OCI-LY3 (cell line): ENCODE results near the gene RASGRP3.
"Not testable (repeated sequence)": the region's sequence is repeated elsewhere in the genome, so short reads cannot be mapped to it uniquely, and the experiment has no call there.

Experiments used
- H2AFZ ChIP-seq: fragments of 200-600, 300-600 bp; shearing (Covaris generic); 2 replicates; pipeline ENCODE4 v1.6.0; 2014; ENCODE audit warnings: antibody characterized with exemption, low read depth, low read length
- H3K27ac ChIP-seq: fragments of 200-600, 300-600 bp; sonication (generic); 2 replicates; pipeline ENCODE4 v1.5.1; 2014; ENCODE audit warnings: mild to moderate bottlenecking, low read length, moderate library complexity, mixed read lengths
- H3K27me3 ChIP-seq: fragments of 200-600, 300-600 bp; sonication (generic); 2 replicates; pipeline ENCODE4 v1.6.1; 2014; ENCODE audit warnings: low read depth, low read length, mixed read lengths
- H3K36me3 ChIP-seq: fragments of 200-600, 300-600 bp; sonication (generic); replicated peaks from 2 replicates; pipeline ENCODE3; 2014; ENCODE audit warnings: low read depth, low read length, mixed read lengths
- H3K4me1 ChIP-seq: fragments of 300-600, 200-600 bp; sonication (generic); 2 replicates; pipeline ENCODE4 v1.6.1; 2014; ENCODE audit warnings: low read length, mixed read lengths
- H3K4me2 ChIP-seq: fragments of 200-600, 300-600 bp; sonication (generic); 2 replicates; pipeline ENCODE4 v1.6.1; 2014; ENCODE audit warnings: low read length, mixed read lengths
- H3K4me3 ChIP-seq: fragments of 300-600, 200-600 bp; sonication (generic); 2 replicates; pipeline ENCODE4 v1.5.1; 2014; ENCODE audit warnings: antibody characterized with exemption, mild to moderate bottlenecking, low read length, moderate library complexity
- H3K79me2 ChIP-seq: fragments of 300-600, 200-600 bp; shearing (Covaris generic); 2 replicates; pipeline ENCODE4 v1.6.1; 2014; ENCODE audit warnings: mild to moderate bottlenecking, low read length, mixed read lengths
- H3K9ac ChIP-seq: fragments of 300-600, 200-600 bp; shearing (Covaris generic); 2 replicates; pipeline ENCODE4 v1.6.0; 2014; ENCODE audit warnings: mild to moderate bottlenecking, low read length, moderate library complexity
- H3K9me3 ChIP-seq: fragments of 200-600, 300-600 bp; shearing (Covaris generic); 2 replicates; pipeline ENCODE4 v1.6.1; 2014; ENCODE audit warnings: low read length, mixed read lengths; ENCODE audit not compliant: insufficient read depth
- H4K20me1 ChIP-seq: fragments of 200-600, 300-600 bp; sonication (generic); 2 replicates; pipeline ENCODE4 v1.6.1; 2016; ENCODE audit warnings: low read length, mixed read lengths; ENCODE audit not compliant: insufficient read depth
- CTCF ChIP-seq: fragments of 200-600, 300-600 bp; sonication (generic); IDR thresholded peaks from 2 replicates; pipeline ENCODE4 v1.5.1; 2014; ENCODE audit warnings: antibody characterized with exemption, low read length, low read depth
- EZH2phosphoT487 ChIP-seq: fragments of 200-600 bp; shearing (Covaris generic); IDR thresholded peaks from 2 replicates; pipeline ENCODE4 v1.6.1; 2018; ENCODE audit warnings: antibody characterized with exemption, mixed run types, low read depth

The RASGRP3 gene

DNA sequence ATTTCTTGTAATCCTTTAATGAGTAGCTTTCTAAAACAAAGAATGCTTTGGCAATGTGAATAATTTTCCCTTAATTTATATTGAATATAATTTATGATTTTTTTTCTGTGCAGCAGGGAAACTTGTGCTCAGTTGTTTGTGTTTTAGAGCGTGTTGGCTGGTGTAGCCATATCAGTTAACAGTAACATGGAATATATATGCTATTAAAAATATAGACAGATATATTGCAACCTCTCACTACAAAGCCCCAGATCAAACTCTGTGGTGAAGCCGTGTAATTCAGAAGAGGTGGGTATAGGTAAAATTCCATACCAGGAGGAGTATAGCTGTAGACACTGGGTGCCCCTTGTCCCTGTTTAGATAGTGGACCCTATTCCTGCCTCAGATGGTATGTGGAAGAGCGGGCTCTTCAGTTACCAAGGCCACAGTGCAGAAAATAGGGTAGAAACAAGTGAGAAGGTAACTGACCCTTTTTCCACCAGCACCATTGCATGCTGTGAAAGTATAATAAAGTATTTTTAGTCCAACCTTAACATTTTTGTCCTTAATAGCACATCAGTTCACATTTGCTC, 18.1 kb upstream of the RASGRP3 start:
- peak overlapping the region; percentile 13; the same call in 1 of the 2 replicates for H2AFZ ChIP-seq
- H3K4me3 ChIP-seq: no peak overlapping the region
- no peaks in the 10 kb centered on the region for H3K4me1 ChIP-seq
- H3K36me3 ChIP-seq: no peaks in the 10 kb centered on the region
- H3K27ac ChIP-seq: no peak overlapping the region
- TF ChIP-seq EZH2phosphoT487: no peak
- H3K27me3 ChIP-seq: no peaks in the 10 kb centered on the region
- no peak overlapping the region for H3K9ac ChIP-seq
- no peaks in the 10 kb centered on the region for H3K9me3 ChIP-seq
- H3K79me2 ChIP-seq: no peaks in the 10 kb centered on the region
- H3K4me2 ChIP-seq: 0 out of 2 replicates have a peak overlapping the region, but pooled peaks have one; percentile 18
- no peaks in the 10 kb centered on the region for H4K20me1 ChIP-seq

- Histone ChIP-seq H3K27ac (no peak overlapping the region), H3K36me3 (no peaks in the 10 kb centered on the region), H3K4me3 (no peak overlapping the region), H3K4me2 (no peak overlapping the region), H3K79me2 (no peaks in the 10 kb centered on the region), H3K4me1 (no peaks in the 10 kb centered on the region), H3K27me3 (no peaks in the 10 kb centered on the region), H4K20me1 (no peaks in the 10 kb centered on the region), H3K9ac (no peak overlapping the region), H3K9me3 (no peaks in the 10 kb centered on the region), H2AFZ (no peak overlapping the region)
- TF ChIP-seq CTCF (no peak), EZH2phosphoT487 (no peak)
Measured at GRCh38 chr2:33459745-33460144, 16.7 kb upstream of the RASGRP3 start.

- H3K27me3 ChIP-seq, H3K9me3 ChIP-seq, H4K20me1 ChIP-seq, H3K36me3 ChIP-seq, H3K4me2 ChIP-seq, H3K27ac ChIP-seq, H3K4me3 ChIP-seq, H3K9ac ChIP-seq, H3K4me1 ChIP-seq, H3K79me2 ChIP-seq, H2AFZ ChIP-seq: not testable (repeated sequence)
Measured at GRCh38 chr2:33462512-33462911, 13.9 kb upstream of the RASGRP3 start.

- Histone ChIP-seq H3K9ac (no peak overlapping the region), H3K79me2 (no peaks in the 10 kb centered on the region), H3K27me3 (no peaks in the 10 kb centered on the region), H3K4me1 (no peaks in the 10 kb centered on the region), H3K4me2 (no peak overlapping the region), H4K20me1 (no peaks in the 10 kb centered on the region), H3K36me3 (no peaks in the 10 kb centered on the region), H3K27ac (no peak overlapping the region), H3K9me3 (no peaks in the 10 kb centered on the region), H2AFZ (no peak overlapping the region), H3K4me3 (no peak overlapping the region)
- TF ChIP-seq CTCF (no peak), EZH2phosphoT487 (no peak)
Measured at GRCh38 chr2:33467413-33467812, 9.0 kb upstream of the RASGRP3 start.

DNA sequence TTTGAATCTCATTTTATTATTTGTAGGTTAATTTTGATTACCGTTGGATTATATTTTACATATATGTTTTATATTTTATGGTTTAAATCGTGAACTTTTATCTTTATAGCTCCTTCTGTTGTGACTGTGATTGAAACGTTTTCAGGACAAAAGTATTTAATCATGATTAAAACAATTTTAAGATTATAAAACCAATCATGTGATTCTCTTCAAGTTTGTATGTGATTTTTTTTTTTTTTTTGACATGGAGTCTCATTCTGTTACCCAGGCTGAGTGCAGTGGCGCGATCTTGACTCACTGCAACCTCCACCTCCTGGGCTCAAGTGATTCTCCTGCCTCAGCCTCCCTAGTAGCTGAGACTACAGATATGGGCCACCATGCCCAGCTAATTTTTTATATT, 7.2 kb upstream of the RASGRP3 start:
- H3K9ac ChIP-seq: no peak overlapping the region
- H3K9me3 ChIP-seq: no peaks in the 10 kb centered on the region
- H3K4me2 ChIP-seq: no peak overlapping the region
- no peaks in the 10 kb centered on the region for H3K36me3 ChIP-seq
- TF ChIP-seq CTCF (no peak), EZH2phosphoT487 (no peak)
- no peaks in the 10 kb centered on the region; the same call in 1 of the 2 replicates for H3K79me2 ChIP-seq
- H4K20me1 ChIP-seq: no peaks in the 10 kb centered on the region
- H2AFZ ChIP-seq: no peak overlapping the region
- H3K4me3 ChIP-seq: no peak overlapping the region
- no peaks in the 10 kb centered on the region for H3K27me3 ChIP-seq
- peaks cover 4% of the 10 kb centered on the region for H3K4me1 ChIP-seq
- H3K27ac ChIP-seq: no peak overlapping the region
